ENCODE results near the gene PAX7. TPM values are rescaled to one million over a fixed set of nuclear protein-coding genes. Genes with fewer than 3 reads are reported as not detected.

PAX7 gene
- total RNA-seq, 3 donors from 2014 or later (not counting 1 experiment from before 2014, with no cell fraction given) = not detected

GRCh38 chr1:18667333-18667732 lies 36.7 kb downstream of the PAX7 start:
- H3K27ac Mint-ChIP-seq = no peak overlapping the region

GRCh38 chr1:18668046-18668445 lies 37.4 kb downstream of the PAX7 start:
- Histone ChIP-seq H3K27ac (ENCODE audit: low read length) (no peak overlapping the region), H3K4me3 (ENCODE audit: low read length) (no peak overlapping the region), H3K4me1 (ENCODE audit: control insufficient read depth, insufficient read depth, low read length) (no peaks in the 10 kb centered on the region), H3K36me3 (ENCODE audit: control insufficient read depth, insufficient read depth, low read length) (no peaks in the 10 kb centered on the region), H3K27me3 (ENCODE audit: control insufficient read depth, insufficient read depth, low read length) (no peaks in the 10 kb centered on the region), H3K9me3 (ENCODE audit: control insufficient read depth, insufficient read depth, low read length) (no peaks in the 10 kb centered on the region)
- WGBS (ENCODE audit: insufficient coverage) = 76% methylated on average over 2 of the region's 2 CpGs
- Mint-ChIP-seq H3K4me3 (no peak overlapping the region), H3K4me1 (no peaks in the 10 kb centered on the region), H3K9me3 (no peaks in the 10 kb centered on the region), H3K36me3 (no peaks in the 10 kb centered on the region), H3K27me3 (ENCODE audit: low read depth in 2 of 2) (peaks cover 10 to 12% of the 10 kb centered on the region in 2 donors), H3K27ac (no peak overlapping the region)
- intact Hi-C loops (cut with micrococcal nuclease) = no loop called here
- DNase-seq (no peak), ATAC-seq (no peak)
- no peak for TF ChIP-seq CTCF (IDR thresholded peaks at IDR 0.05)

More at GRCh38 chr1:18667333-18667732, 36.7 kb downstream of the PAX7 start:
- Mint-ChIP-seq H3K27me3 (ENCODE audit: low read depth in 2 of 2) (peaks cover 10% of the 10 kb centered on the region in 2 donors), H3K9me3 (no peaks in the 10 kb centered on the region), H3K4me1 (no peaks in the 10 kb centered on the region), H3K36me3 (no peaks in the 10 kb centered on the region), H3K4me3 (no peak overlapping the region)
- intact Hi-C loops (cut with micrococcal nuclease) = no loop called here
- Histone ChIP-seq H3K4me3 (ENCODE audit: low read length) (no peak overlapping the region), H3K27me3 (ENCODE audit: control insufficient read depth, insufficient read depth, low read length) (no peaks in the 10 kb centered on the region), H3K9me3 (ENCODE audit: control insufficient read depth, insufficient read depth, low read length) (no peaks in the 10 kb centered on the region), H3K4me1 (ENCODE audit: control insufficient read depth, insufficient read depth, low read length) (no peaks in the 10 kb centered on the region), H3K27ac (ENCODE audit: low read length) (no peak overlapping the region), H3K36me3 (ENCODE audit: control insufficient read depth, insufficient read depth, low read length) (no peaks in the 10 kb centered on the region)
- TF ChIP-seq CTCF (IDR thresholded peaks at IDR 0.05) = no peak
- no peak for DNase-seq
- 85% methylated on average over 6 of the region's 6 CpGs for WGBS (ENCODE audit: insufficient coverage)
- ATAC-seq = no peak

- no peaks in the 10 kb centered on the region for H3K27me3 ChIP-seq (ENCODE audit: control insufficient read depth, insufficient read depth, low read length)
- ATAC-seq (no peak), DNase-seq (no peak)
- WGBS (ENCODE audit: insufficient coverage) = 46% methylated on average over 4 of the region's 4 CpGs
- no peaks in the 10 kb centered on the region for H3K4me1 ChIP-seq (ENCODE audit: control insufficient read depth, insufficient read depth, low read length)
- no peak overlapping the region for H3K4me3 ChIP-seq (ENCODE audit: low read length)
- no peak overlapping the region for H3K27ac ChIP-seq (ENCODE audit: low read length)
- no peaks in the 10 kb centered on the region for H3K9me3 Mint-ChIP-seq
- H3K9me3 ChIP-seq (ENCODE audit: control insufficient read depth, insufficient read depth, low read length) = no peaks in the 10 kb centered on the region
- H3K4me3 Mint-ChIP-seq = no peak overlapping the region
- no peaks in the 10 kb centered on the region for H3K4me1 Mint-ChIP-seq
- no peaks in the 10 kb centered on the region for H3K36me3 Mint-ChIP-seq
- intact Hi-C loops (cut with micrococcal nuclease) = no loop called here
- H3K36me3 ChIP-seq (ENCODE audit: control insufficient read depth, insufficient read depth, low read length) = no peaks in the 10 kb centered on the region
- TF ChIP-seq CTCF (IDR thresholded peaks at IDR 0.05) = no peak
- H3K27me3 Mint-ChIP-seq (ENCODE audit: low read depth in 2 of 2) = peaks cover 13 to 17% of the 10 kb centered on the region in 2 donors
- no peak overlapping the region for H3K27ac Mint-ChIP-seq
These were observed 38.2 kb downstream of the PAX7 start for GRCh38 chr1:18668750-18669404.
